ENCODE data around the gene PEX14.
A peak's percentile ranks its signal among the peaks of the same experiment; 100 is the strongest.
"Not testable (repeated sequence)": the region's sequence is repeated elsewhere in the genome, so short reads cannot be mapped to it uniquely, and the experiment has no call there.

PEX14 gene

DNA sequence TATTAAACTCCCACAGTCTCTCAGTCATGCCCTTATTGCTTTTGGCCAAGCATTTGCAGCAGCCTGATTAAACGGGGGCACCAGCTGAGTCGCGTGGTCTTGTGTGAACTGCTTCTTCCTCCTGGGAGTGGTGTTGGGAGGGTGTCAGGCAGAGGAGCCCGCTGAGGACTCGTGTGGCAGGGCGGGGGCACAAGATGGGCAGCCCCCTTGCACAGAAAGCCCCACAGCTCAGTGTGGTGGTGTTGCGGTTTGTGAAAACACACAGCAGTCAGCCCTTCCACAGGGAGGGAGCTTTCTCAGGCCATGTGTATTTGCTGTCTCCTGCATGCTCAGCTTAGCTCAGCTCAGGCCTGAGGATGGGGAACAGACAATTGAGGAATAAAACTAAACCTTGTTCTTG lies 22.4 kb downstream of the PEX14 start:
- no peak for DNase-seq

- DNase-seq: no peak
Observed at GRCh38 chr1:10498231-10498630, 23.5 kb downstream of the PEX14 start.

- no peak for DNase-seq
Observed at GRCh38 chr1:10502206-10502605, 27.5 kb downstream of the PEX14 start.

- no peak for DNase-seq
Observed at GRCh38 chr1:10504249-10504648, 29.5 kb downstream of the PEX14 start.

GRCh38 chr1:10506046-10506676 lies 31.4 kb downstream of the PEX14 start:
- DNase-seq: not testable (repeated sequence)

GRCh38 chr1:10506677-10507047 lies 31.9 kb downstream of the PEX14 start:
- DNase-seq: no peak

DNA sequence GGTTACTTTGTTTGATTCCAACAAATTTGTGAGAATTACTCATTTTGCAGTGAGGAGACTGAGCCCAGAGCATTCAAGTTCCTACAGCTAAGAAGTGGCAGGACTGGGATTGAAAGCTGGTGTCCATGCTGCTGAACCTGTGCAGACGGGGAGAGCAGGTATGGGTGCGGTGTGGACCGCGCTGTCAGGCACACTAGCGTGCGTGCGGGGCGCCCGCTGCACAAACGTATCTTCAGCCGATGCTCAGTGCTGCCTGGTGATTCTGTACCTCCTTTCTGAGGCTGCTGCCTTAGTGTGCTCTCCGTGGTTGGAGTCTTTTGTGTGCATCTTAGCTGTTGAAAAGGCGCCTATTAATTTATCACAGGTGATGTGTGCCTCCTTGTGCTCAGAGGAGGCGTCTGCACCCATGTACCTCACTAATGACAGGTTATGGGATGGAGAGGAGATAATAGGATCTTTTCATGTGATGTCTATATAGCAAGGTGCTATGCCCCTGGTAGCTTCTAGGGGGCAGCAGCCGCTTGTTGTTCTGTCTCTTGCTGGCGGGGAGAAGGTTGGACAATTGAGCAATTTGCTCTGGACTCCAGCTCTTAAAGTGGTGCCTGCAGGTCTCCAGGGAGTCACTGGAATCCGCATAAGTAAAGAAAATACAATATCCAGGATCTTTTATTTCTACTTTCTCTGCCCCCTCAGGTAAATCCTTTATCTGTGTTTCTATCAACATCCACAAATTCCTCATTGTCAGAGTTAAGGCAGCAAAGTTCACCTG lies 32.5 kb downstream of the PEX14 start:
- DNase-seq: peak; percentile 78

DNA sequence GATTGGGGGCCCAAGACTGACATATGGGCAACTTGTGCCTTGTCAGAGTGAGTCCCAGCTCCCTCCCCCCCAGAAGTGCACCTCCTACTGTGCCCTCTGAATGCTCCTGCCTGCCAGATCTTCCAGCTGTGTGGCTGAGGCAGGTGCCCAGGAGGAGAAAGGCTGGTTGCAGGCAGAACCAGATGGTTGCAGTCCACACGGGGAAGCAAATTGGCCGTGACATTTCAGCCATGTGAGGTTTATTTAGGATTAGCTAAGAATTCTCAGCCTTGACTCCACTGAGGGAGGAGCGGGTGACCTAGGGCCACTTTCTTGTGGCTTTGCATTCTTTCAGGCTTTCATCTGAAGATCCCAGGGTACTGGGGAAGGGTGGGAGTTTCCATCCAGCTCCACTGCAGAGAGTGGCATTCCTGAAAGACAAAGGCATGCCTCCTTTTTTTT lies 33.8 kb downstream of the PEX14 start:
- DNase-seq: peak; percentile 62

DNA sequence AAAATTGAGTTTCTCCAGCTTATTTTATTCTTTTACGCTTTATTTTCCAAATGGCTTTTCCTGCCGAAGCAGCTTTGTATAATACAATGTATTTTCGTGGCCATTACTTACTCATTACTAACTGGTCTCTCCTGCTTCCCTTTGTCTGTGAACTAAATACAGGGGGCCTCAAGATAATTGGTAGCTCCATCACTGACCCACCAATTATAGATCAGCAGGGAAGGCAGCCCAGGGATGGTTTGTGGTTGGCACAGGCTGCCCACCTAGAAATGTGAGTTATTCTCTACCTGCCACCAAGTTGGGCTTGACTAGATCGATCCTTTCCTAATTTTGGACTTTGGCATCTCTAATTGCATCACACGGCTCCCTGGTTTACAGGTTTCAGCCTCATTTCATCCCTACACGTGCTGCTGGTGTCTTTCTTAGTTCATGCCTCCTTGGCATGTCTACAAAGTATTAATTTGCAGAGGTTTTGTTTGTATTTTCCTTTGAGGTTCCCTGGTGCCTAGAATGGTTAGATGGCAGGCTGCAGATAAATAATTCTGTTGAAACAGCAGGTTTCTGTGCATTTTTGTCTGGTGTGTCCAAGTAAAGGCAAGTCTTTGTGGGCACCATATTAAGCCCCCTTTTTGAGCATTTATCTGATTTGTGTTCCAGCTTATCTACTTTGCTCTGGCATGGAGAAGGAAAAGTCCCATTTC lies 35.2 kb downstream of the PEX14 start:
- DNase-seq: no peak

- DNase-seq: peak; percentile 90
Observed at GRCh38 chr1:10510520-10511493, 36.1 kb downstream of the PEX14 start.

GRCh38 chr1:10511494-10511885 lies 36.7 kb downstream of the PEX14 start:
- no peak for DNase-seq

- no peak for DNase-seq
Observed at GRCh38 chr1:10513199-10513598, 38.4 kb downstream of the PEX14 start.

- peak; percentile 54 for DNase-seq
Observed at GRCh38 chr1:10514490-10515235, 39.9 kb downstream of the PEX14 start.

- no peak for DNase-seq
Observed at GRCh38 chr1:10515301-10515975, 40.7 kb downstream of the PEX14 start.

- DNase-seq: no peak
Observed at GRCh38 chr1:10515976-10516750, 41.4 kb downstream of the PEX14 start.

GRCh38 chr1:10516925-10517676 lies 42.4 kb downstream of the PEX14 start:
- no peak for DNase-seq

DNA sequence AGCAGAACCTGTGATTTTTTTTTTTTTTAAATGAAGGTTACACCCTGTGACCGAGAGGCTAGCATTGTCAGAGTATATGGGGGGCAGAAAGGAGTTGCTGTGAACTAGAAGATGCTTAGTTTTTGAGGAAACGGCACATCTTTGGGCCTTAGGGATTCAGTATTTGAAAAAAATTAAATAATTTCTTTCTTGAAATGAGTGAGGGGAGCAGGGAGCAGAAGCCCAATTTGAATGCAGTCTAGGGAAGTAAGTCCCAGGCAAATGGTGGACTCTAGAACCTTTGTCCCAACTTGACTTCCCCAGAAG lies 42.9 kb downstream of the PEX14 start:
- no peak for DNase-seq

DNA sequence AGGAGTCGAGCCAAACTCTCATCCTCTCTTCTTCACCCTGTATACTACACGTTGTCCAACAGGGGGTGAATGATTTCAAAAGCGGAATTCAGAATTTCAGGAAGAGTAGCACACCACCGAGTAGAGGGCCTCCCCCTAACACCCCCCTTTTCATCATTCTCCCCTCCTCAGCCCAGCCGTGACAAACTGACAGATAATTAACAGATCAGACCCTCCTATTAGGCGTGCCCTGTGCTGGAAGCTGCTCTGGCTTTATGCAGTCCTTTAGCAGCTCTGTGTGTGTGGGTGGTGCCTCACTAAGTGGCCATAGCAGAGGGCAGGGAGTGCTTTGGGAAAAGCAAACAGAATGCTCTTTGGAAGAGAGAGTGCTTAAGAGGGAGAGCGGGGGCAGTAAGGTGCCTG lies 44.3 kb downstream of the PEX14 start:
- DNase-seq: no peak

DNA sequence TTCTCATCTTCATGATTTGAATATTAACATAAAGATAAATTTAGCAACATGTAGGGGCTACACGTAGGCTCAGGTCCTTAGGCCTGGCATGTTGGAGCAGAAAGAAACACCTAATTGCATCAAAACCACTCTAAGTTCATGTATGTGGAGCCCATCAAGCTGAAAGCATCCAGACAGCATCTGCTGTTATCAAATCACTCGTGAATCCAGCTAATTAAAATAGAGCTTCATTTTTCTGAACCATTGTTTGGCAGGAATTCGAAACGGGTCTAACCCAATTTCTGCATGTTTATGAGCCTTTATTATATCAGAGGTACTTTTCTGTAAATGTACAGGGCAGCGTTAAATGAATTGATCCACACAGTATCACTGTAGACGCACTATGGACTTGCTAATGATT lies 45.7 kb downstream of the PEX14 start:
- no peak for DNase-seq

- no peak for DNase-seq
Observed at GRCh38 chr1:10520952-10521351, 46.2 kb downstream of the PEX14 start.

Measured in fibroblast of skin of back (primary cell).